Measurements from ENCODE around the gene RNU7-1. TPM values are rescaled to one million over a fixed set of nuclear protein-coding genes. Genes with fewer than 3 reads are reported as not detected.

Gene RNU7-1
- total RNA-seq, 2 experiments from 2014 or later, result not detected

GRCh38 chr12:6921996-6922946, 21.3 kb upstream of the RNU7-1 start:
- ChIA-PET CTCF (interaction anchor here (1.1 to 1.2 kb wide), 2 partner anchors 11 to 15 kb away, joined by 4 read pairs; no protein-coding TSS in a partner anchor), POLR2A (no interaction called here)
- no peak overlapping the region for H3K27ac Mint-ChIP-seq
- H3K4me3 Mint-ChIP-seq, result no peak overlapping the region
- H3K36me3 Mint-ChIP-seq (ENCODE audit: low read depth), result peaks cover 36% of the 10 kb centered on the region
- no peaks in the 10 kb centered on the region for H3K27me3 Mint-ChIP-seq
- peaks cover 53% of the 10 kb centered on the region for H3K4me1 Mint-ChIP-seq
- H3K9me3 Mint-ChIP-seq, result no peaks in the 10 kb centered on the region
- DNase-seq, result no peak

DNA sequence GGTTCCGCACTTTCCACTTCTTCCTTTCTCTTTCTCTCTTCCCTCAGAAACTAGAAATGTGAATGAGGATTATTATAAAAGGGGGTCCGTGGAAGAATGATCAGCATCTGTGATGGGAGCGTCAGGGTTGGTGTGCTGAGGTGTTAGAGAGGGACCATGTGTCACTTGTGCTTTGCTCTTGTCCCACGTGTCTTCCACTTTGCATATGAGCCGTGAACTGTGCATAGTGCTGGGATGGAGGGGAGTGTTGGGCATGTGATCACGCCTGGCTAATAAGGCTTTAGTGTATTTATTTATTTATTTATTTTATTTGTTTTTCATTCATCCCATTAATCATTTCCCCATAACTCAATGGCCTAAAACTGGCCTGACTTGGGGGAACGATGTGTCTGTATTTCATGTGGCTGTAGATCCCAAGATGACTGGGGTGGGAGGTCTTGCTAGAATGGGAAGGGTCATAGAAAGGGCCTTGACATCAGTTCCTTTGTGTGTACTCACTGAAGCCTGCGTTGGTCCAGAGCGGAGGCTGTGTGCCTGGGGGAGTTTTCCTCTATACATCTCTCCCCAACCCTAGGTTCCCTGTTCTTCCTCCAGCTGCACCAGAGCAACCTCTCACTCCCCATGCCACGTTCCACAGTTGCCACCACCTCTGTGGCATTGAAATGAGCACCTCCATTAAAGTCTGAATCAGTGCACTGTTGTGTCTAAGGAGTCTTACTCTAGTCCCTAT, 20.4 kb upstream of the RNU7-1 start:
- Mint-ChIP-seq H3K27ac (no peak overlapping the region), H3K36me3 (ENCODE audit: low read depth) (peaks cover 30% of the 10 kb centered on the region), H3K4me3 (no peak overlapping the region), H3K9me3 (no peaks in the 10 kb centered on the region), H3K4me1 (peaks cover 52% of the 10 kb centered on the region), H3K27me3 (no peaks in the 10 kb centered on the region)
- ChIA-PET POLR2A (no interaction called here), CTCF (interaction anchor here (0.8 to 5.6 kb wide), 9 partner anchors 9 to 56 kb away, joined by 3 to 49 read pairs (median 24); partner anchors contain the start of genes C12orf57, ENO2, LRRC23 and RNU7-1)
- no peak for DNase-seq

DNA sequence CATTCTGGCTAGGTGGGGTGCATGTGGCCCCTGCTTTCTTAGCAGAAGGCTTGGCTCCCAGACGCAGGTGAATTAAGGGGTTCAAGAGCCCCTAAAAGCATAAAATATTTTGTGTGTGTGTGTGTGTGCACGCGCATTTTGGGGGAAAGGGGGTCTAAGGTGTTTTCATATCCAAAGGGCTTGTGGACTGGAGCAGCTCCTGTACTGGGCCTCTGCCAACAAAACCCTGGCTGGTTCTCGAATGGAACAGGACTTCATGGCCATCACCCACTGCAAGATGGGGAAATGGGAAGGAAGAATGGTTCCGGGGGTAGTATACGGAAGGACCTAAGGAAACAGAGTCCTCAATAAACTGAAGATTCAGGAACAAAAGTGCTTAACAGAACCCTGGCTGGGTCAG, 19.8 kb upstream of the RNU7-1 start:
- Mint-ChIP-seq H3K27me3 (no peaks in the 10 kb centered on the region), H3K27ac (no peak overlapping the region), H3K36me3 (ENCODE audit: low read depth) (peaks cover 30% of the 10 kb centered on the region), H3K4me1 (peaks cover 56% of the 10 kb centered on the region), H3K9me3 (no peaks in the 10 kb centered on the region), H3K4me3 (no peak overlapping the region)
- ChIA-PET CTCF (interaction anchor here (0.7 to 5.6 kb wide), 14 partner anchors 9 to 132 kb away, joined by 3 to 49 read pairs (median 14); partner anchors contain the start of genes C12orf57, ENO2, LRRC23 and RNU7-1), POLR2A (no interaction called here)
- DNase-seq, result no peak

DNA sequence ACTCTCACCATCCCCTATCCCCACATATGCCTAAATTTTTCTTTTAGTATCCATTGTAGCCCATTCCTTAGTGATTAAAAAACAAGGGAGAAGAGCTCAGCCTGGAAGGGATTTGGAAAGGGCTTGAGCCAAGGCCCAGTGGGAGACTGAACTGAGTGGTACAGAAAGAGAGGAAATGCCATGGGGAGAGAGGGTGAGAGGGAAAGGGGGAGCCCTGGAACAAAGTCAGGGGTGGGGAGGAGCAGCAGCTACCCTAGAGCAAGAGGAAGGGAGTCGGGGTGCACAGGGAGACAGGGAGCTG, 18.4 kb upstream of the RNU7-1 start:
- DNase-seq, result no peak
- Mint-ChIP-seq H3K36me3 (ENCODE audit: low read depth) (peaks cover 17% of the 10 kb centered on the region), H3K27me3 (no peaks in the 10 kb centered on the region), H3K9me3 (no peaks in the 10 kb centered on the region), H3K4me3 (no peak overlapping the region), H3K4me1 (peaks cover 61% of the 10 kb centered on the region), H3K27ac (no peak overlapping the region)
- ChIA-PET CTCF (interaction anchor here (0.8 to 5.6 kb wide), 17 partner anchors 10 to 56 kb away, joined by 3 to 49 read pairs (median 9); partner anchors contain the start of genes C12orf57, ENO2, LRRC23 and RNU7-1), POLR2A (interaction anchor here (1.2 to 1.3 kb wide), 2 partner anchors 19 to 52 kb away, joined by 3 to 6 read pairs; partner anchors contain the start of genes C12orf57, RNU7-1 and SPSB2)

- ChIA-PET CTCF (interaction anchor here (0.8 to 5.6 kb wide), 16 partner anchors 9 to 56 kb away, joined by 3 to 49 read pairs (median 12); partner anchors contain the start of genes C12orf57, ENO2, LRRC23 and RNU7-1), POLR2A (interaction anchor here (1.2 to 1.3 kb wide), 2 partner anchors 18 to 53 kb away, joined by 3 to 6 read pairs; partner anchors contain the start of genes C12orf57, RNU7-1 and SPSB2)
- no peak for DNase-seq
- Mint-ChIP-seq H3K4me3 (peak overlapping the region; percentile 84), H3K9me3 (no peaks in the 10 kb centered on the region), H3K27ac (no peak overlapping the region), H3K4me1 (peaks cover 63% of the 10 kb centered on the region), H3K36me3 (ENCODE audit: low read depth) (peaks cover 17% of the 10 kb centered on the region), H3K27me3 (no peaks in the 10 kb centered on the region)
Observed at GRCh38 chr12:6925540-6926279, 17.9 kb upstream of the RNU7-1 start.

GRCh38 chr12:6927379-6928021, 16.1 kb upstream of the RNU7-1 start, which contains the start of gene ATN1:
ATN1 (plus strand) TSS chr12:6927959; CDS start chr12:6934002, 6,043 bp downstream.
- peak within 1 kb of the TSS; percentile 84 for H3K4me3 Mint-ChIP-seq
- DNase-seq, result peak; percentile 48
- H3K9me3 Mint-ChIP-seq, result no peaks in the 10 kb centered on the region
- POLR2A ChIA-PET, result no interaction called here
- H3K4me1 Mint-ChIP-seq, result peaks cover 73% of the 10 kb centered on the region
- peak within 1 kb of the TSS; percentile 91 for H3K27ac Mint-ChIP-seq
- CTCF ChIA-PET, result interaction anchor here (0.6 to 5.6 kb wide), 9 partner anchors 10 to 722 kb away, joined by 3 to 49 read pairs (median 16); partner anchors contain the start of gene ENO2
- H3K27me3 Mint-ChIP-seq, result no peaks in the 10 kb centered on the region
- peaks cover 8% of the 10 kb centered on the region for H3K36me3 Mint-ChIP-seq (ENCODE audit: low read depth)

DNA sequence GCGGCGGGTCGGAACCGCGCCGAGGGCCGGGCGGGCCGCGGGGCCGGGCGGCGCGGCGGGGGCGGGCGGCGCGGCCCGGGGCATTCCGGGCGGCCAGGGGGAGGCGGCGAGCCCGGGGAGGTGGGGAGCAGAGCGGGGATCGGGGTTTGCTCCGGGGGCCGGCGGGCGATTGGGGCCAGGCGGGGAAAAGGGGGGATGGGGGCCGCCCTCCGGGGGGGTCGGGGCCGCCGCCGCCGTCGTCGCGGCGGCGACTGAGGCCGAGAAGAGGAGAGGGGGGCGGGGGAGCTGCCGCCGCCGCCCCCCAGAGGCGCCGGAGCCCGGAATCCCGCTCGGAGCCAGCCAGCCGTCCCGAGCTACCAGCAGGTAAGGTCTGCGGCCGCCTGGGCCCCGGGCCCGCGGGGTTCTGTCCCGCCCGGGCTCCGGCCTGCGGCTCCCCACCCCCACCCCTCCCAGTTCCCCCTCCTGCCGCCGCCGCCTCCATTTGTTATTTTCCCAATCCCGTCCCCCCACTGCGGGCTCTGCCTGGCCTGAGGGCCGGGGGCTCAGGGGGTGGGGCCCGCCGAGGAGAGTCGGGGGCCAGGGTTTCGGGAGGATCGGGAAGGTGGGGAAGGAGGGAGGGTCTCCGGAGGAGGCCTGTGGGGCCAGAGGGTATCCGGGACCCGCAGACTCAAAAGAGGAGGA, 15.5 kb upstream of the RNU7-1 start:
- Mint-ChIP-seq H3K27ac (peak overlapping the region; percentile 83), H3K36me3 (ENCODE audit: low read depth) (peaks cover 7% of the 10 kb centered on the region), H3K27me3 (no peaks in the 10 kb centered on the region), H3K4me3 (peak overlapping the region; percentile 78), H3K9me3 (no peaks in the 10 kb centered on the region), H3K4me1 (peaks cover 74% of the 10 kb centered on the region)
- ChIA-PET CTCF (interaction anchor here (1.1 to 5.6 kb wide), 5 partner anchors 10 to 56 kb away, joined by 4 to 39 read pairs (median 7); partner anchors contain the start of genes ENO2 and SPSB2), POLR2A (no interaction called here)
- no peak for DNase-seq

DNA sequence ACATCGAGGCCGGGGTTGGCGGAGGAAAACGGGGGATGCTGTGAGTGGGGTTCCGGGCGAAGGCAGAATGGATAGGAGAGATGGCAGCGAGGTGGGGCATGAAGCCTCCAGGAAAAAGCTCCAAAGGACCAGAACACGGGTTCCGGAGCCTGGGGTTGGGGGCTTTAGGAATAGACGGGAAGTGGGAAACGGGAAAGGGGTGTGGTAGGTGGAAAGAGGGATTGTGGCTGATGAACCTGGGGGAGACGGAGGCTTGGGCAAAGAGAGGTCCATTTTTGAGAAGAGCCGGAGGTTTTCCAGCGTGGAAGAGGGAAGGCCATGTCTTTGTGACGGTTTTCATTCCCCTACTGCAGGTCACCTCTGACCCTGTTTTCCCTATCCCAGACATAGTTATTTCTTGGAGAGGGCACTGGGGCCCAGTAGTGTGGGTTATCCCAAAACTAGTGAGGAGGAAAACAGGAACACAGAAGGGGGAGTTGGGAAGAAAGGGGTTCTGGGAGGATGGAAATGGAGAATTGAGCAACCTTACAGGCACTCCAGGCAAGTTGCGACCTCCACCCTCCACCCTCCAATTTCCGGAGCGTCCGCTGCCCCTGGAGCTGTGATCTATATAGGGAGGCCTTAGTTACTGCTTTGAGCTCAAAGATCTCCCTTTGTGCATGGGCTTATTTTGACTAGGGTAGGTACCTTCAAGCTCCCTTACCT, 14.8 kb upstream of the RNU7-1 start:
- POLR2A ChIA-PET, result no interaction called here
- no peaks in the 10 kb centered on the region for H3K27me3 Mint-ChIP-seq

GRCh38 chr12:6929466-6930452, 13.9 kb upstream of the RNU7-1 start:
- peaks cover 77% of the 10 kb centered on the region for H3K4me1 Mint-ChIP-seq
- no peak for DNase-seq
- peak overlapping the region; percentile 78 for H3K4me3 Mint-ChIP-seq
- H3K27me3 Mint-ChIP-seq, result no peaks in the 10 kb centered on the region
- ChIA-PET CTCF (interaction anchor here (1.0 to 3.1 kb wide), 8 partner anchors 8 to 57 kb away, joined by 3 to 24 read pairs (median 4); partner anchors contain the start of genes C12orf57, RNU7-1 and SPSB2), POLR2A (interaction anchor here (1.6 kb wide), 1 partner anchor 14 kb away, joined by 5 read pairs; the partner anchor contains the start of genes C12orf57 and RNU7-1)
- peak overlapping the region; percentile 10 for H3K27ac Mint-ChIP-seq
- H3K9me3 Mint-ChIP-seq, result no peaks in the 10 kb centered on the region
- H3K36me3 Mint-ChIP-seq (ENCODE audit: low read depth), result peaks cover 16% of the 10 kb centered on the region

More for the DNA sequence above, 14.8 kb upstream of the RNU7-1 start:
- Mint-ChIP-seq H3K27ac (peak overlapping the region; percentile 83), H3K9me3 (no peaks in the 10 kb centered on the region), H3K4me1 (peaks cover 77% of the 10 kb centered on the region), H3K36me3 (ENCODE audit: low read depth) (peaks cover 13% of the 10 kb centered on the region), H3K4me3 (peak overlapping the region; percentile 78)
- CTCF ChIA-PET, result interaction anchor here (1.0 to 5.6 kb wide), 9 partner anchors 9 to 56 kb away, joined by 3 to 39 read pairs (median 5); partner anchors contain the start of genes C12orf57, ENO2, RNU7-1 and SPSB2
- DNase-seq, result no peak

DNA sequence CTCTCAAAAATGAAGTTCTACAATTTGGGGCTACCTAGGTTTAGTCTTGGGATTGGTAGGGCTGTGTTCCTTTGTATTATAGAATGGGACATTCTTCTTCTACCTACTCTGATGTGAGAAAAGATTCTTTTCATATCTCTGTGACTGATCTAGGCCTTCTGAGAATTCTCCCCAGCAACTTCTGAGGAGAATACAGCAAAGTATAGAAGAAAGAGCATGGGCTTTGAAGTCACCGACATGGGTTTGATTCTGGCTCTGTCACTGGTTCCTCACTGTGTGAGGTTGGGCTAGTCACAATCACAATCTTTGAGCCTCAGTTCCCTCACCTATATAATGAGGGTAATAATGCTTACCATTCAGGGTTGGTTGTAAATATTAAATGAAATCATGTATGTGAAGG, 10.8 kb upstream of the RNU7-1 start:
- CTCF ChIA-PET, result interaction anchor here (0.5 to 1.4 kb wide), 2 partner anchors 45 to 61 kb away, joined by 3 to 5 read pairs; no protein-coding TSS in a partner anchor
- peak; percentile 19 for DNase-seq
- Mint-ChIP-seq H3K4me3 (no peak overlapping the region), H3K36me3 (ENCODE audit: low read depth) (peaks cover 31% of the 10 kb centered on the region), H3K27ac (peak overlapping the region; percentile 88), H3K4me1 (peaks cover 75% of the 10 kb centered on the region), H3K27me3 (no peaks in the 10 kb centered on the region), H3K9me3 (no peaks in the 10 kb centered on the region)
- POLR2A ChIA-PET, result no interaction called here

Measured in activated CD4-positive, alpha-beta T cell treated with anti-CD3 and anti-CD28 coated beads, Interleukin-2, amount 10 ng/mL, durations not matched to agents 7 days and 5 days (primary cell).